ENCODE results near the gene ATP13A1. TPM values are rescaled to one million over a fixed set of nuclear protein-coding genes. Genes with fewer than 3 reads are reported as not detected.

The ATP13A1 gene
- total RNA-seq, 1 donor from 2014 or later, result 92.7 TPM

GRCh38 chr19:19632661-19633060, 30.8 kb downstream of the ATP13A1 start:
- Mint-ChIP-seq H3K4me1 (ENCODE audit: low read depth, unreplicated experiment) (peaks cover 5% of the 10 kb centered on the region), H3K27me3 (ENCODE audit: unreplicated experiment) (peaks cover 15% of the 10 kb centered on the region), H3K9me3 (ENCODE audit: unreplicated experiment) (peaks cover 14% of the 10 kb centered on the region), H3K36me3 (ENCODE audit: unreplicated experiment) (peaks cover 21% of the 10 kb centered on the region), H3K4me3 (ENCODE audit: unreplicated experiment) (peak overlapping the region; percentile 6), H3K27ac (ENCODE audit: unreplicated experiment) (peak overlapping the region; percentile 59)
- no peak for DNase-seq
- no peak for TF ChIP-seq CTCF (IDR thresholded peaks at IDR 0.05; ENCODE audit: partially characterized antibody, unreplicated experiment)

- Mint-ChIP-seq H3K9me3 (ENCODE audit: unreplicated experiment) (peaks cover 21% of the 10 kb centered on the region), H3K27me3 (ENCODE audit: unreplicated experiment) (peaks cover 22% of the 10 kb centered on the region), H3K36me3 (ENCODE audit: unreplicated experiment) (peaks cover 18% of the 10 kb centered on the region), H3K4me1 (ENCODE audit: low read depth, unreplicated experiment) (peaks cover 13% of the 10 kb centered on the region), H3K27ac (ENCODE audit: unreplicated experiment) (no peak overlapping the region), H3K4me3 (ENCODE audit: unreplicated experiment) (no peak overlapping the region)
- TF ChIP-seq CTCF (IDR thresholded peaks at IDR 0.05; ENCODE audit: partially characterized antibody, unreplicated experiment), result no peak
- no peak for DNase-seq
These were observed 32.1 kb downstream of the ATP13A1 start for GRCh38 chr19:19631346-19631745.

- no peak for DNase-seq
- no peak for TF ChIP-seq CTCF (IDR thresholded peaks at IDR 0.05; ENCODE audit: partially characterized antibody, unreplicated experiment)
- H3K4me1 Mint-ChIP-seq (ENCODE audit: low read depth, unreplicated experiment), result peaks cover 17% of the 10 kb centered on the region
- H3K9me3 Mint-ChIP-seq (ENCODE audit: unreplicated experiment), result peaks cover 21% of the 10 kb centered on the region
- H3K27ac Mint-ChIP-seq (ENCODE audit: unreplicated experiment), result peak overlapping the region; percentile 25
- H3K27me3 Mint-ChIP-seq (ENCODE audit: unreplicated experiment), result peaks cover 22% of the 10 kb centered on the region
- no peak overlapping the region for H3K4me3 Mint-ChIP-seq (ENCODE audit: unreplicated experiment)
- peaks cover 17% of the 10 kb centered on the region for H3K36me3 Mint-ChIP-seq (ENCODE audit: unreplicated experiment)
These were observed 33.0 kb downstream of the ATP13A1 start for GRCh38 chr19:19630426-19630825.

- Mint-ChIP-seq H3K36me3 (ENCODE audit: unreplicated experiment) (peaks cover 17% of the 10 kb centered on the region), H3K4me3 (ENCODE audit: unreplicated experiment) (no peak overlapping the region), H3K27me3 (ENCODE audit: unreplicated experiment) (peaks cover 22% of the 10 kb centered on the region), H3K4me1 (ENCODE audit: low read depth, unreplicated experiment) (peaks cover 17% of the 10 kb centered on the region), H3K27ac (ENCODE audit: unreplicated experiment) (no peak overlapping the region), H3K9me3 (ENCODE audit: unreplicated experiment) (peaks cover 20% of the 10 kb centered on the region)
- no peak for DNase-seq
- TF ChIP-seq CTCF (IDR thresholded peaks at IDR 0.05; ENCODE audit: partially characterized antibody, unreplicated experiment), result no peak
These were observed 33.4 kb downstream of the ATP13A1 start for GRCh38 chr19:19630062-19630414.

GRCh38 chr19:19628501-19629134, 34.9 kb downstream of the ATP13A1 start:
- Mint-ChIP-seq H3K27ac (ENCODE audit: unreplicated experiment) (peak overlapping the region; percentile 97), H3K4me1 (ENCODE audit: low read depth, unreplicated experiment) (peaks cover 20% of the 10 kb centered on the region), H3K9me3 (ENCODE audit: unreplicated experiment) (peaks cover 24% of the 10 kb centered on the region), H3K4me3 (ENCODE audit: unreplicated experiment) (peak overlapping the region; percentile 80), H3K27me3 (ENCODE audit: unreplicated experiment) (peaks cover 20% of the 10 kb centered on the region), H3K36me3 (ENCODE audit: unreplicated experiment) (peaks cover 11% of the 10 kb centered on the region)
- no peak for TF ChIP-seq CTCF (IDR thresholded peaks at IDR 0.05; ENCODE audit: partially characterized antibody, unreplicated experiment)
- DNase-seq, result peak; percentile 94

Data from glutamatergic neuron (in vitro differentiated cells).